DND-41 (cell line): Measurements from ENCODE around the gene OPCML.

Source experiments
- EZH2 ChIP-seq: IDR thresholded peaks from 3 replicates; pipeline ENCODE4 v1.6.1; 2012; ENCODE audit warnings: borderline replicate concordance, low read depth, mild to moderate bottlenecking, moderate library complexity, low read length, inconsistent platforms; ENCODE audit not compliant: severe bottlenecking
- TF ChIP-seq, protein P1 (sequence below): IDR thresholded peaks from 2 replicates; pipeline ENCODE4 v1.5.1; 2012; ENCODE audit warnings: borderline replicate concordance, low read length, moderate library complexity, mild to moderate bottlenecking; ENCODE audit not compliant: poor library complexity, severe bottlenecking; ENCODE audit errors: extremely low read depth

DNA sequence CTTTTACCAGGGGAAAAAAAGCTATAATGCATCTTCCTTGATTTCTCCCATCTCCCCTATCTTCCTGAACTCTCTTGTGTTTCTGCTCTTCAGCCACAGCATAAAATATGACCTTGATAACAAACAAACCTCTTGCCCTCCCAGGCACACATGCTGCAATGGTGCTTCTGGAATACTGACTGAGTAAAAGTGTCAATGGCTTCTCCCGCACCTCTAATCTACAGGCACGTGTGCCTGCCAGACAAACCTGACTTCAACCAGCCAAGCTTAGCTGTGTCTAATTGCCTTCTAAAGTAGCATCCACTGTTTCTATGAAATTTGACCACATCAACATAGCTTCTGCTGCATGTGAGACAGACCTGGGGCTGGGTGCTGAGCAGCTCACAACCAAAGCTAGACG is 12.7 kb downstream of the OPCML start:
- TF ChIP-seq, protein P1, sequence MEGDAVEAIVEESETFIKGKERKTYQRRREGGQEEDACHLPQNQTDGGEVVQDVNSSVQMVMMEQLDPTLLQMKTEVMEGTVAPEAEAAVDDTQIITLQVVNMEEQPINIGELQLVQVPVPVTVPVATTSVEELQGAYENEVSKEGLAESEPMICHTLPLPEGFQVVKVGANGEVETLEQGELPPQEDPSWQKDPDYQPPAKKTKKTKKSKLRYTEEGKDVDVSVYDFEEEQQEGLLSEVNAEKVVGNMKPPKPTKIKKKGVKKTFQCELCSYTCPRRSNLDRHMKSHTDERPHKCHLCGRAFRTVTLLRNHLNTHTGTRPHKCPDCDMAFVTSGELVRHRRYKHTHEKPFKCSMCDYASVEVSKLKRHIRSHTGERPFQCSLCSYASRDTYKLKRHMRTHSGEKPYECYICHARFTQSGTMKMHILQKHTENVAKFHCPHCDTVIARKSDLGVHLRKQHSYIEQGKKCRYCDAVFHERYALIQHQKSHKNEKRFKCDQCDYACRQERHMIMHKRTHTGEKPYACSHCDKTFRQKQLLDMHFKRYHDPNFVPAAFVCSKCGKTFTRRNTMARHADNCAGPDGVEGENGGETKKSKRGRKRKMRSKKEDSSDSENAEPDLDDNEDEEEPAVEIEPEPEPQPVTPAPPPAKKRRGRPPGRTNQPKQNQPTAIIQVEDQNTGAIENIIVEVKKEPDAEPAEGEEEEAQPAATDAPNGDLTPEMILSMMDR: no peak
- no peak for TF ChIP-seq EZH2
